GM19035 (cell line): ENCODE measurements around the gene ERBB2.

Experiments used
- ATAC-seq: cut with Tn5 transposase; IDR thresholded peaks from one replicate; pipeline ENCODE4 v1.9.1; 2021; ENCODE audit not compliant: unreplicated experiment

ERBB2 gene

GRCh38 chr17:39699818-39700147 lies at the start of gene ERBB2:
ERBB2 (plus strand) TSS chr17:39700064; CDS start chr17:39700239, 175 bp downstream.
- no peak for ATAC-seq

DNA sequence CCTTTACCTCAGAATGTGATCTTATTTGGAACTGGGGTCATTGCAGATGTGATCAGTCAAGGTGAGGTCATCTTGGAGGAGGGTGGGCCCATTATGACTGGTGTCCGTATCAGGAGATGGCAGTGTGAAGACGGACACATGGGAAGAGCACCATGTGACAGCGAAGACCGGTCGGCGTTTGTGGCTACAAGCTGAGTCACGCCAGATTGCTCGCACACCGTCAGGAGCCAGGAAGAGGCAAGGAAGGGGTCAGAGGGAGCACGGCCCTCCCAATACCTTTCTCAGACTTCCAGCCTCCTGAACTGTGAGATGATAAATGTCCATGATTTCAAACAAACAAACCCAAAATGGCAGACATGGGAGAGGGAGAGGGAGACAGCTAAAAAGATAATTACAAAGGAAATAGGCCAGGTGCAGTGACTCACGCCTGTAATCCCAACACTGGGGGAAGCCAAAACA lies 49.7 kb upstream of the ERBB2 start:
- ATAC-seq = no peak

DNA sequence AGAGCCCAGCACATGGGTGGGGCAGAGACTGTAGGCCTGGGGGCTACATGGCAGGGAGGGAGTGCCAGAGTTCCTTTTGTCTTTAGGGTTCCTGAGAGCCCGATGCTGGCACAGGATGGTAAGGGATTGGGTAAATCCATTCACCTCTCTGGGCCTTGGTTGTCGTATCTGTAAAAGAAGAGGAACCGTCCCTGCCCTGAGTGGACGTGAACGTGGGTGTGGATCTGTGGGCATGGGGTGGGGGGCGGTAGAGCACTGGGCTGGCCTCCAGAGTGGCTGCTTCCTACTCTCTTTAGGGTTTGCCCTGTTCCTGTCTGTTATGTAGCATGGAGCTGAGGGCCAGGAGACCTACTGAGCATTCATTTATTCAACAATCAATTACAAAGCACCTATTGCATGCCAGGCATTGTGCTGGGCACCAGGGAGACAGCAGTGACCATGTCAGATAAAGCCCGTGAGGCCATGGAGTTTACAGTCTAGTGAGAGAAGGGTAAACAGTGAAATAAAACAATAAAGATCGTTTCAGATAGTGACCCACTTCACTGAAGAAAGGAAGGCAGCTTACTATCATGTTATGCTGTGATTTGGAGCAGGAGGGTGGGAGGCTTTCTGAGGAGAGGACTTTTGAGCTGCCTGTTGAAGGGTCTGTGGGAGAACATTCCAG lies 47.8 kb upstream of the ERBB2 start:
- ATAC-seq = no peak

DNA sequence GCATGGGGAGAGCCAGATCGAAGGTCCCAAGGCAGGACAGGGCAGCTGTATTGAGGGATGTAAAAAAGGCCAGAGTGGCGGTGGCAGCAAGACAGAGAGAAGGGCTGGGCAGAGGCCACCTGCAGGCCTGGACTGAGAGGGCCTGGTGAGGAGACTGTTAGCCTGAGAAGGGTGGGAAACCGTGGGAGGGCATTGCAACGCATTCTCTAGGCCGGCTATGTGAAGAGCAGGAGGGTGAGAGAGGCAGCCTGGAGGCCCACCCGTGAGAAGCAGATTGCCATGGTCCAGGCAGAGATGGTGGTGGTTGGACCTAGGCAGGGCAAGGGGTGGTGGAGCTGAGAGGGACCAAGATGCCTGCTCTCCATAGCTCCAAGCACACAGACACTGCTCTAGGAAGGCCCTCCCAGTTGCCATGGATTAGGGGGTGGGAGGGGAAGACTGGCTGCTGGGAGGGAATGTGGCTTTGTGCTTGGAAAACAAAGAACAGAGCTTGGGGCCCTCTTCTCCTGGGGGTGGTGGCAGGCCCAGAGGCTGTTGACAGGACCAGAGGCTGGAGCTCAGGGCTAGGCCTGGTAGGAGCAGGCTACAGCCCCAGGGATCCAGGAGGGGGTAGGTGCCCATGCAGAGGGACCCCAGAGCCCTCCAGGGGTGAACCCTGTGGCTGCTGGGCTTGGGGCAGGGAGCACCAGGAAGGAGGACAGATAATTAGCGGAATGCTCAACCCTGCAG lies 47.1 kb upstream of the ERBB2 start:
- ATAC-seq = no peak

GRCh38 chr17:39653316-39653661 lies 46.6 kb upstream of the ERBB2 start:
- no peak for ATAC-seq

- no peak for ATAC-seq
Measured at GRCh38 chr17:39653662-39654331, 46.1 kb upstream of the ERBB2 start.

DNA sequence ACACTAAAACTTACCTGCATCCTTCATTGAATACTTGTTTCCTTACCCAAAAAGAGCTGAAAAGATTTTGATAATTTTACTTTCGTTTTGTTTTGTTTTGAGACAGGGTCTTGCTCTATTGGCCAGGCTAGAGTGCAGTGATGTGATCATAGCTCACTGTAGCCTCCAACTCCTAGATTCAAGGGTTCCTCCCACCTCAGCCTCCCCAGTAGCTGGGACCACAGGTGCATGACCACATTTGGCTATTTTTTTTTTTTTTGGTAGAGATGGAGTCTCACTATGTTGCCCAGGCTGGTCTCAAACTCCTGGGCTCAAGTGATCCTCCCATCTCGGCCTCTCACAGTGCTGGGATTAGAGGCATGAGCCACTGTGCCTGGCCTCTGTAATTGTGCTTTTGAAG lies 44.8 kb upstream of the ERBB2 start:
- ATAC-seq = no peak

GRCh38 chr17:39658346-39658745 lies 41.5 kb upstream of the ERBB2 start:
- no peak for ATAC-seq

DNA sequence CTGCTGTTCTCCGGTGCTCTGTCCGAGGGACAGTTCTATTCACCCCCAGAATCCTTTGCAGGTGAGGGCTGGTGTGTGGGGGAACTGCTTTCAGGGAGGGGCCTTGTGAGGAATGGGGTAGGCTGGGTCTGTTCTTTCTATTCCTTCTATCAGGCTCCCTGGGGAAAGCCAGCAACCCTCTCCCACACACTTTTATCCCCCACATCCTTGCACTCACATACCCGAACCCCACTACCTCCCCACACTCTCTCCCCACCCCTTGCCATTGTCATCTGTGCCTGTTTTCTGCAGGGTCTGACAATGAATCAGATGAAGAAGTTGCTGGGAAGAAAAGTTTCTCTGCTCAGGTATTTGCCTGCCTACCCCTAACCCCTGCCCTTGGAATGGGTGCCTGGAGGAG lies 41.1 kb upstream of the ERBB2 start:
- no peak for ATAC-seq

DNA sequence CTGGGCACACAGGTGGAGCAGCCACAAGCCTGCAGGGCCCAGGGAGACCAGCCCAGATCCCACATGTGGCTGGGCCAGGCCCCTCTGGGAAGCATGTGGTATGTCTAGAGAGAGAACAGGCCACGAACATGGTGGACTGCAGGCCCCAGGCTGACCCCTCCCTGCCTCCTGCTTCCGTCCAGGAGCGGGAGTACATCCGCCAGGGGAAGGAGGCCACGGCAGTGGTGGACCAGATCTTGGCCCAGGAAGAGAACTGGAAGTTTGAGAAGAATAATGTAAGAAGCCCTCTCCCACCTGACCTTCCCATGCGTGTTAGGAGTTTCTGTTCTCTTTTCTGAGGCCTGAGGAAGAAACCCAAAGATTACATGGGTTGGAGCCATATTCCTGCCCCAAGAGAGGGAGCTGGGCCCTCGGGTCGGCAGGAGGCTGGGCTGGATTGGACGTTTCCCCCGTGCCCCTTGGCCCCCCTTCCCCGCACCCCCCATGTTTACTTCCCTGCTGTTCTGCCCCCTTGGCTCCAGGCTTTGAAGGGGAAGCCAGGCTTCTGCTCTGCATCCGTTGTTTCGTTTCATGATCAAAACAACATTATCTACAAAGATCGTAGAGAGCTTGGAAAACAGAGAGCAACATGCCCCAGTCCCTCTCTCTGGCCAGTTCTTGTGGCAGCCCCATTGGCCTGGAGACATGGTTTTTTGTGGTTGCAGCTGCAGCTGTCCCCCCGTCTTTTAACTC lies 40.4 kb upstream of the ERBB2 start:
- ATAC-seq = no peak

- ATAC-seq = no peak
Measured at GRCh38 chr17:39660011-39660360, 39.9 kb upstream of the ERBB2 start.

DNA sequence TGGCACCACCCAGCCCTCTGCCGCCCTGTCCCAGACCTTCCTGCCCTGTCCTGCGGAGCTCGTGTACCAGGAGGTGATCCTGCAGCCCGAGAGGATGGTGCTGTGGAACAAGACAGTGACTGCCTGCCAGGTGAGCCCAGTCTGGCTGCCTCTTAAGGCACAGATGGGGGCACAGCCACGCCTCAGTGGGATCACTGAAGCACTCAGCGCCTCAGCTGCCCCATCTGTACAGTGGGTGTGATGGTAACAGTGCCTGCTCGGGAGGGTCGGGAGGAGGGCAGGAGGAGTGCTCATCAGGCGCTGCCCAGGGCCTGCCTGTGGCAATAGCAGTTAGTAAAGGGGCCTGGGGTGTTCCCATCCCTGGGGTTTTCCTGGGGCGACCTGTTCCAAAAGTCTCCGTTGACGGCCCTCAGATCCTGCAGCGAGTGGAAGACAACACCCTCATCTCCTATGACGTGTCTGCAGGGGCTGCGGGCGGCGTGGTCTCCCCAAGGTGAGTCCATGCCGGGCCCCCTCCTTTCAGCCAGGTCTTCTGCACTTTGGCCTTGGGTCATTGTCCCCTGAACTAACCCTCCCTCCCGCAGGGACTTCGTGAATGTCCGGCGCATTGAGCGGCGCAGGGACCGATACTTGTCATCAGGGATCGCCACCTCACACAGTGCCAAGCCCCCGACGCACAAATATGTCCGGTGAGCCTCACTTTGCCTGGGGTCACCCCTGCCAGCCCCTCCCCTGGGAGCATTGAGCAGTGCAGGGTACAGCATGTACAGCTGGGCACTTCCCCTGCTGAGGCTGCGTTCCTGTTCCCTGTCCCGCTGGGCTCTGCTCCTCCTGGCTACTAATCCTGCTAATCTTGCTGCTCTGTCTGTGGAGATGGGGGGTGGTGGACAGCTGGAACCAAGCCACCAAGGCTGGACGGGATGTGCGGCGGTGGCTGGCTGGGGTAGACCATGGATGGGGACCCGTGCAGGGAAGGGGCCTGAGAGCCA lies 39.2 kb upstream of the ERBB2 start:
- no peak for ATAC-seq

GRCh38 chr17:39661744-39662541 lies 37.9 kb upstream of the ERBB2 start:
- ATAC-seq = no peak

DNA sequence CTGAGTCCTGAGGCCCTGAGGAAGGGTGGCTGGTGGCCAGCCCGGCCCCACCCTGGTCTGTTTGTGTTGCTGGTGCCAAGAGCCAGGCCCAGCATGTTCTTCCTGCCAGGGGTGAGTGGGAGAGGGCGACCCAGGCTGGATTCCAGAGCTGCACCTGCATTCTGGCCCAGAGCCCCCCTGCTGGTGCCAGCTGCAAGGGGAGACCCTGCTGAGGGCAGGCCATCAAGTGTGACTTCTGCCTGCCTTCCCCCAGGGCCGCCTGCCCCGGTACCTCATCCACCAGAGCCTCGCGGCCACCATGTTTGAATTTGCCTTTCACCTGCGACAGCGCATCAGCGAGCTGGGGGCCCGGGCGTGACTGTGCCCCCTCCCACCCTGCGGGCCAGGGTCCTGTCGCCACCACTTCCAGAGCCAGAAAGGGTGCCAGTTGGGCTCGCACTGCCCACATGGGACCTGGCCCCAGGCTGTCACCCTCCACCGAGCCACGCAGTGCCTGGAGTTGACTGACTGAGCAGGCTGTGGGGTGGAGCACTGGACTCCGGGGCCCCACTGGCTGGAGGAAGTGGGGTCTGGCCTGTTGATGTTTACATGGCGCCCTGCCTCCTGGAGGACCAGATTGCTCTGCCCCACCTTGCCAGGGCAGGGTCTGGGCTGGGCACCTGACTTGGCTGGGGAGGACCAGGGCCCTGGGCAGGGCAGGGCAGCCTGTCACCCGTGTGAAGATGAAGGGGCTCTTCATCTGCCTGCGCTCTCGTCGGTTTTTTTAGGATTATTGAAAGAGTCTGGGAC lies 37.1 kb upstream of the ERBB2 start:
- no peak for ATAC-seq

DNA sequence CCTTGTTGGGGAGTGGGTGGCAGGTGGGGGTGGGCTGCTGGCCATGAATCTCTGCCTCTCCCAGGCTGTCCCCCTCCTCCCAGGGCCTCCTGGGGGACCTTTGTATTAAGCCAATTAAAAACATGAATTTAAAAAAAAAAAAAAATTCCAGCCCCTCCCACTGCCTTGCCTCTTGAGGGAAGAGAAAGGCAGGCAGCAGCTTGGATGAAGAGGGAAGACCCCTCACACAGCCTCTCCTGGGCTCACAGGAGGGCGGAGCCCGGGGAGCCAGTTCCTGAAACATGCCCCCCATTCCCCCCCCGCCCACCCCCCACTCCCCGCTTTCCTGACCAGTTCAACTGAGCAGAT lies 36.5 kb upstream of the ERBB2 start:
- no peak for ATAC-seq

- ATAC-seq = no peak
Measured at GRCh38 chr17:39663688-39664580, 35.9 kb upstream of the ERBB2 start.

- ATAC-seq = no peak
Measured at GRCh38 chr17:39664581-39665561, 35.0 kb upstream of the ERBB2 start, which contains the start of gene TCAP. TCAP (plus strand) TSS chr17:39665349; CDS start chr17:39665360, 11 bp downstream.
